Embryonic facial prominence (tissue), 1 donor: ENCODE measurements around the gene RUNX2.
A peak's percentile ranks its signal among the peaks of the same experiment; 100 is the strongest.
"Not testable (repeated sequence)": the region's sequence is repeated elsewhere in the genome, so short reads cannot be mapped to it uniquely, and the experiment has no call there.

Experiments used
- DNase-seq: peaks from one replicate; pipeline ENCODE4 v3.0.0-alpha.2; 2016; ENCODE audit errors: extremely low spot score

RUNX2 gene

GRCh38 chr6:45327956-45328522 lies at the start of gene RUNX2:
RUNX2 (plus strand) TSS chr6:45328330; CDS start chr6:45328727, 397 bp downstream.
- peak; percentile 64 for DNase-seq

GRCh38 chr6:45278367-45278766 lies 49.8 kb upstream of the RUNX2 start:
- no peak for DNase-seq

GRCh38 chr6:45286707-45287106 lies 41.4 kb upstream of the RUNX2 start:
- not testable (repeated sequence) for DNase-seq

- DNase-seq: no peak
Observed at GRCh38 chr6:45289751-45290514, 38.2 kb upstream of the RUNX2 start.

GRCh38 chr6:45293306-45293705 lies 34.8 kb upstream of the RUNX2 start:
- no peak for DNase-seq

- DNase-seq: not testable (repeated sequence)
Observed at GRCh38 chr6:45294065-45294701, 33.9 kb upstream of the RUNX2 start.

- no peak for DNase-seq
Observed at GRCh38 chr6:45297320-45297719, 30.8 kb upstream of the RUNX2 start.

- no peak for DNase-seq
Observed at GRCh38 chr6:45299096-45299581, 29.0 kb upstream of the RUNX2 start.

GRCh38 chr6:45300736-45301135 lies 27.4 kb upstream of the RUNX2 start:
- DNase-seq: no peak

- DNase-seq: no peak
Observed at GRCh38 chr6:45301348-45302142, 26.6 kb upstream of the RUNX2 start.

- no peak for DNase-seq
Observed at GRCh38 chr6:45302832-45303231, 25.3 kb upstream of the RUNX2 start.

- no peak for DNase-seq
Observed at GRCh38 chr6:45305546-45305945, 22.6 kb upstream of the RUNX2 start.

GRCh38 chr6:45310118-45310788 lies 17.9 kb upstream of the RUNX2 start:
- DNase-seq: no peak

- DNase-seq: no peak
Observed at GRCh38 chr6:45314146-45314545, 14.0 kb upstream of the RUNX2 start.

GRCh38 chr6:45320349-45320748 lies 7.8 kb upstream of the RUNX2 start:
- DNase-seq: no peak

- DNase-seq: no peak
Observed at GRCh38 chr6:45323656-45324224, 4.4 kb upstream of the RUNX2 start.

GRCh38 chr6:45326698-45327417 lies 1.3 kb upstream of the RUNX2 start:
- no peak for DNase-seq

- no peak for DNase-seq
Observed at GRCh38 chr6:45328523-45328922, 393 bp downstream of the RUNX2 start.

- DNase-seq: no peak
Observed at GRCh38 chr6:45344900-45345299, 16.8 kb downstream of the RUNX2 start.

GRCh38 chr6:45350186-45350710 lies 22.1 kb downstream of the RUNX2 start:
- no peak for DNase-seq
